ENCODE measurements around the gene OR11G2.

- TF ChIP-seq CTCF (IDR thresholded peaks at IDR 0.05), result no peak
- TF ChIP-seq POLR2AphosphoS5 (IDR thresholded peaks at IDR 0.05; ENCODE audit: low read depth, low read length), result no peak
- no peak for TF ChIP-seq REST (IDR thresholded peaks at IDR 0.05; ENCODE audit: insufficient read depth in 1 of 2, low read depth in 2 of 2, low read length in 1 of 2)
These were observed 38.0 kb downstream of the OR11G2 start, which contains the start of gene OR11H7 for GRCh38 chr14:20228681-20229080.
